HG03175 (cell line): Measurements from ENCODE around the gene BRD4.

Source experiments
- ATAC-seq: cut with Tn5 transposase; IDR thresholded peaks from one replicate; pipeline ENCODE4 v1.9.1; 2021; ENCODE audit warnings: mild to moderate bottlenecking, moderate library complexity; ENCODE audit not compliant: unreplicated experiment

The BRD4 gene

DNA sequence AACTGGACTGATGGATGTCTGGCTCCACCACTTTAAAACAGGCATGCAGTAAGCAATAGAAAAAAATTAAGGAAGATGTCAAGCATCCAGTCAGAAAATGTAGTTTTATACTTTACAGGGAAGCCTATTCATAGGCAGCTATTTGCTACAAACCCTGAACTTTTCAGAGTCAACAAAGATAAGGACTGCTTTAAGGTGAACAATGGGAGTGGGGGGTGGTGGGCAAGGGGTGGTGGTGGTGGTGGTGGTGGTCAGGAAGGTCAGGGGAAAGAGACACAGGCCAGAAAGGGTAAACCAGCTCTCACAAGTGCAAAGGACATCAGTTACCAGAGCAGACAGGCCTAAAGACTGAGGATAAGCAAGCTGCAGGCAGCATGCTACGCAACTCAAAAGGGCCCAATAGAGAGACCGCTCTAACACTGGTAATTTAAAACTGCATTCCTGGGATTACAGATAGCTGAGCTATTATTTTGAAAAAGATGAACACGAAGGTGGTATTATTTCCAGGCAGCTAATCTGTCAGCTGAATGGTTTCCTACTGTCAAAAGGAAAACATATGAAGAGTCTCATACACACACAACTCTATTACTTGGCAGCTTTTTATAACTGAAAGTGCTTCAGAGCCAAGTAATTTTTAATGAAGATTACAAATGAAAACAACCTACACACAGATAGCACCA, 14.8 kb downstream of the BRD4 start:
- ATAC-seq = no peak

- no peak for ATAC-seq
Observed at GRCh38 chr19:15316498-15316897, 15.8 kb downstream of the BRD4 start.

DNA sequence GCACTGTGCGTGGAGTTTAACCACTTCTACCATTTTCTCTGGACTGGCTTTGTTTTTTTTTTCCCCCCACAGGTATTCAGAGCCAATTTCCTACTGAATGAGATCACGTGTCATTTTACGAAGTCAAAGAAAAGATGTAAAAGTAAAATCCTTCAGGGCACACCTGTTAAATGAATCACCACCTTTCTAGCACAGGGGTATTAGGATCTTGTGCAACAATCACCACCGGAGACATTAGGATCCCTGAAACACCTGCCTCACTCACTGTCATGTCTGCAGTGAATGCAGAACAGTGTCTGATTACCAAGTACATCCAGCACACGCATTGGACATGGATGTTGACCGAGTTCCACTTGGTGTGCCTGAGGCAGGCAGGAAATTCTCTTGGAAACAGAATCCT, 17.2 kb downstream of the BRD4 start:
- ATAC-seq = no peak

DNA sequence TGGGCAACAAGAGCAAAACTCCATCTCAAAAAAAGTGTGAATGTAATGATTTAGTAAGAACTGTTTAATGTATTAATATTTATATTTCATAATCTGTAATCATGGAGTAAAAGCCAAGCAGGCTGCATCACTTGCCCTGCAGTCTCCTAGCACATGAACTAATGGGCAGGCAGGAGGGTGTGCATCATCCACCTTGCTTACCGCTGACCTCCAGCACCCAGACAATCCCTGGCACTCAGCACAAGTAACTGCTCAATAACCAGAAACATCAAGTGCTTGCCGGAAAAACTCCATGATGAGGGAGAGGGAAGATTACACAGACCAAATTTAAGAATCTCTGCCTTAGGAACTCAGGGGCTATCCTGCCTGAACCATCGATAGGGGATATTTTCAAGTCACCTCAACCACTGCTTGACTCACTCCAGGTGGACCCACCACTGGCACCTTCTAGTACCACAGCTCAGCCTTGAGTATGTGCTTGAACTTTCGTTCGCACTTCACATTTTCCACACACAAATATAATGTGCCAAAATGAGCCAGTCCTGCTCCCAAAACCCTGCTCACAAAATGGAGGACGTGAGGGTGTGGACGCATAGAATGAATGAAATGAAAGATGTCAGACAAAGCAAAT, 18.6 kb downstream of the BRD4 start:
- no peak for ATAC-seq

DNA sequence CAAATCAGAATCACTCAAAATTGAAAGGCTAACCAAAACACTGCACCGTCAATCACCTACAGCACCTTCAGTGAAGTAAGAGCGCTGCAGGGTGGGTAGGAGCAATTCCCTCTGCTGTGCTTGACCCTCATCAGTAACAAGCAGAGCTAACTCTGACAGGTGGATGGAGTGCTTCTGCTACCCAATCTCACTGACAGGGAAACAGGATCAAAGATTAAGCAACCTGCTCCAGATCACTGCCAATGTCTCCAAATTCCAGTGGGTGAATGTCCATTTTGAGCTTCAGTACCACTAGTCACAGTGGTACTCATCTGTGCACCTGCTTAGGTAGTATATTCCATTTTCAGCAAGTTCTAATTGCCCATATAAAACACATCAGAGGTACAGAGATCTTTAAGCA, 25.2 kb downstream of the BRD4 start:
- no peak for ATAC-seq

DNA sequence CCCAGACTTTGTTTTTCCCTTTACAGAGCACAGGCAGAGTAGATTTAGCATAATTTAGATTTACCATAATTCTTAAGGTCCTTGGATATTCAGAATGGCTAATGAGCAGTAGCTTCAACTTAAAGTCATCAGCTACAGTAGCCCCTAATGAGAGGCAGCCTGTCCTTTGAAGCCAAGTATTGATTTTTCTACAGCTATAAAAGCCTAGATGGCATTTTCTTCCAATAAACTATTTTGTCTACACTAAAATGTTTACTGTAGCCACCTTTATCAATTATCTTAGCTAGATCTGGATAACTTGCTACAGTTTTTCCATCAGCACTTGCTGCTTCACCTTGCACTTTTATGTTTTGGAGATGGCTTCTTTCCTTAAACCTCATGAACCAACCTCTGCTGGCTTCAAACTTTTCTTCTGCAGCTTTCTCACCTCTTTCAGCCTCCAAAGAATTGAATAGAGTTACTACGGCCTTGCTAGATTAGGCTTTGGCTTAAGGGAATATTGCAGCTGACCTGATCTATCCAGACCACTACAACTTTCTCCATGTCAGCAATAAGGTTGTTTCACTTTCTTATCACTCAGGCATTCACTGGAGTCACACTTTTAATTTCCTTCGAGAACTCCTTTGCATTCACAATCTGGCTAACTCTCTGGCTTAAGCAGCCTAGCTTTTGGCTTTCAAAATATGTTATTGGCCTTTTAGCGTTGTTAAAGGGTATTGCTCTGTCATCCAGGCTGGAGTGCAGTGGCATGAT, 26.6 kb downstream of the BRD4 start:
- no peak for ATAC-seq

GRCh38 chr19:15304140-15304705, 28.1 kb downstream of the BRD4 start:
- no peak for ATAC-seq

DNA sequence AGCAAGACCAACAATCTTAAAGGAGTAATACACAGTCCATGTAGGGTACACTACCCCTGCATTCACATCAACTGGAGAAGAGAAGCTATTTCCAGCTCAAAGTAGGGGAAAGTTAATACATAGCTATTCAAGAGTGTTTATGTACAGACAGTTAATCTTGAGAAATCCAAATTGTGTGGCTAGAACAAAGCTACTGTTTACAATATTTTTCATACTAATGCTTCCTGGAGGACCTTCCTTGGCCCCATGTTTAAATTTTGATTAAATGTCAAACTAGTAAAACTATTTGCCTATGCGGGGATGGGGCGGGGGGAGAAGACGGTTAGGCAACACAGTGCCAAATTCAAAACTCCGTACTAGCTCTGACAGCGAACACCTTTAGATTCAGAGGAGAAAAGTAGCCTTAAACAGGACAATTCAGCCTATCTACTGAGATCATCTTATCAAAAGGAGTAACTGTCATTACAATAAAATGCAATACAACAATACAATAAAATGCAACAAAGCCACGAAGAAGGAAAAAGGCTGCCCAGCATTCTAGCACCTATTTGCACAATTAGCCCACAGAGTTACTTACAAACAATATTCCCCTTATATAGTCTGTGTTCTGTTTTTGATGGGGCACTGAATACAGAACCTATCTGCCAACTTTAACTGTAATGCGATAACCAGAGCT, 29.1 kb downstream of the BRD4 start:
- ATAC-seq = no peak

DNA sequence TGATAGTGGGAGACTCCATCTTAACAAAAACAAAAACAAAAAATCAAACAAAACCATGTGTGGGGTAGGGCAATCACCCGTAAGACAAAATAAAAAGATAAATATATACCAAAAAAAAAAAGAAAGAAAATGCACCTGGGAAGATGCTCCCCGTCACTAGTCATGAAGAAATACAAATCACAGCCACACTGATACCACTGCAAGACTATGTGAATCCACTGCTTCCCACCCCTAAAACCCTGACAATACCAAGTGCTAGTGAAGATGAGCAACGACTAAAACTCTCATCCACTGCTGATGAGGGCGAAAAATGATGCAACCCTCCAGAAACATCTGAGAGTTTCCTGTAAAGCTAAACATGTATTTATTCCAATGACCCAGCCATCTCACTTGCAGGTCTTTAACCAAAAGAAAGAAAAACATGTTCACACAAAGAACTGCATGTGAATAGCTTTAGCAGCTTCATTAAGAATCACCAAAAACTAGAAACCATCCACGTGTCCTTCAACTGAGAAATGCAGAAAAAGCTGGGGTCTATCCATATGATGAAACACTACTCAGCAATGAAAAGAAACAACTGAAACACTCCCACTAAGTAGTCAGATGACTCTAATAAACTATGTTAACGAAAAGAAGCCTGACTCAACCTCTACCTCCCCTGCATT, 31.7 kb downstream of the BRD4 start:
- ATAC-seq = no peak

- ATAC-seq = no peak
Observed at GRCh38 chr19:15299568-15300409, 32.5 kb downstream of the BRD4 start.

DNA sequence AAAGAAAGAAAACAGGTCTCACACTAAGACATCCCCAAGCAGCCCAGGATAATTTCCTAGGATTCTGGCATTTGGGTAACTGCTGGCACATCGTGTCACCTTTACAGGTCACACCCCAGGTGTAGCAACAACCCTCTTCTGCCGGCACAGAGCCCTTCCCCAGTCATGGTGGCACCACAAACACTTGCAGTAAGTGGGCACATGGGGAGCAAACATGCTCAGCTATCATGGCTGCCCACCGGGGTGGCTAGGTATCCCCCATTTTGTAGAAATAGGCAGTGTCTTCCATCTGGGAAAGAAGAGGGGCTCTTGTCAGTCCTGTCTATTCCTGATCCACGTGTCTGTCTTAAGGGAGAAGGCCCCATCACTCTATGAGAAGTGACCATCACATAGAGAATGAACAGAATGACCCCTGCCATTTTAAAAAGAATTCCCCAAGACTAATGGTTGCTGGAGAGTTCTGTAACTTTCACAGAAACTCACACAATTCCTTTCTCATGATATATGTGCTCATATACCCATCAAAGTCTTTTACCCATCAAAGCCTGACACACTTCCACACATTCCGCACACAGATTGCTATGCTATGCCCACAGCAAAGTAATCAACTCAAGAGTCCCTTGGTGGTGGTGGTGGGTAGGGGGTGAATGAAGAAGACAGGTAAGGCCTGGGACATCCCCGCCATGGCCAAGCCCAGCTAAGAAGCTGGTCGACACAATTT, 33.3 kb downstream of the BRD4 start:
- ATAC-seq = no peak

DNA sequence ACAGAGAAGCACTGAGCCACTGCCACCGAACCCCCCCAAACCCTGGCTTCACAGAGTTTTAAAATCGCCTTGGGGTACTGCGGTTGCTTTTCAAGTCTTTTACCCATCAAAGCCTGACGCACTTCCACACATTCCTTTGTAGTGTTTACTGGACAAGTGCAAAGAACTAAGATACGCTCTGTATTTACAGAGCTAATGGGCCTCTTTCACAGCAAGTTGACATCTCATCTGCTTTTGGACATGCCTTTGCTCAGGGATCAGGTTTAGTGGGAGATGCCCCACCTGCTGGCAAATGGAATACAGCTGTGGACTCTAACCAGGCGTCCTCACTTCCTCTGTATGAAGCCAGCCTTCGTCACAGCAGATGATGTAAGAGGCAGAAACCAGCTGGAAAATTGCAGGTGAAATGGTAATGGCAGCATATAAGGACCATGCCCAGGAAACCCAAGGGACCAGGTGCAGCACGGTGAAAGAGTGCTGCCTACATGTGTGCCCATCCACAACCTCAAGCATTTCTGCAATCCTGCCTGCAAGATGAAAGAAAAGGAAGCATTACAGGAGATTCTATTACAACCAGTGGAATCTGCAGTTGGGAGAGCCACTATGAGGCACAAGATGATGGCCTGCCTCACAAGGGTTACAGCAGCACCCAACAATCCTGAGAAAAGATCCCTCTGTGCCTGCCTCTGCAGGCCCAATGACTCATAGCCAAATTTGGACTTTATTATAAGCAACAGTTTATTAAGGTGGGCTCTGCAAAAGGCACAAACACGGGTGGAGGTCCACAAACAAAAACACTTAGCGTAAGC, 34.7 kb downstream of the BRD4 start:
- ATAC-seq = no peak

- ATAC-seq = no peak
Observed at GRCh38 chr19:15296841-15297415, 35.4 kb downstream of the BRD4 start.

DNA sequence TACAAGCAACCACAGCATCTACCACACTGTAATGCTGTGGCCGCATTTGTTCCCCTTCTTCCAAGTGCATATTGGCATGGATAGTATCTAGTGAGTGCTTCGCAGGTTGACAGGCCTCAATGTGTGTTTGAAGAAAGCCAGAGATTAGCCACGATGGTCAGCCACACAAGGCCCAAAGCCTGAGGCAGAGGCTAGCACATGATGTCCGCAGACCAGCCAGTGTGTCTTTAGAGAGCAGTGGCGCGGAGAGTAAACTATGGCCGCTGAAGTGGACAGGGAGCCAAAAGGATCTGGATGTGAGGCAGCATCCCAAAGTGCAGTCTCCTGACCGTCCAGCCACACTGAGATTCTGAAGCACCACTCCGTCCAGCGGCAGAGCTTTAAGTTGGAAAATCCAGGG, 36.0 kb downstream of the BRD4 start:
- ATAC-seq = no peak

DNA sequence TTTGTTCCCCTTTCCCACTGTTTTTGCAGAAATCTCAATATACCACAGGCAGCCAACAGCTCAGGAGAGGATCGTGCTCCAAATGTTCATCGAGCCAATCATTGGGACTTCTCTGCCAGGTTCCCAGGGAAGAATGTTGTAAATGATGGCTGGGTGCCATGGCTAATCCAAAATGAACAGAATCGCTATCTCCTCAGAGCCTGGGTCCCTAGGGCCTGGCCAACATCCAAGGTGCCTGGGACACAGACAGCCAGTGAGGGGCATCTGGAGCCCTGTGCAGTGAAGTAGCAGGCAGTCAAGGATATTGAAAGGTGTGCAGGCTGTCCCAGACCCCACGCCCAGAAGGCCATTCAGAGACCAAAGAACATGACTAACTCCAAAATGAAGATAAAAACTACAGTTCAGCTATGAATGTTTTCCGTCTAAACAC, 37.8 kb downstream of the BRD4 start:
- no peak for ATAC-seq

DNA sequence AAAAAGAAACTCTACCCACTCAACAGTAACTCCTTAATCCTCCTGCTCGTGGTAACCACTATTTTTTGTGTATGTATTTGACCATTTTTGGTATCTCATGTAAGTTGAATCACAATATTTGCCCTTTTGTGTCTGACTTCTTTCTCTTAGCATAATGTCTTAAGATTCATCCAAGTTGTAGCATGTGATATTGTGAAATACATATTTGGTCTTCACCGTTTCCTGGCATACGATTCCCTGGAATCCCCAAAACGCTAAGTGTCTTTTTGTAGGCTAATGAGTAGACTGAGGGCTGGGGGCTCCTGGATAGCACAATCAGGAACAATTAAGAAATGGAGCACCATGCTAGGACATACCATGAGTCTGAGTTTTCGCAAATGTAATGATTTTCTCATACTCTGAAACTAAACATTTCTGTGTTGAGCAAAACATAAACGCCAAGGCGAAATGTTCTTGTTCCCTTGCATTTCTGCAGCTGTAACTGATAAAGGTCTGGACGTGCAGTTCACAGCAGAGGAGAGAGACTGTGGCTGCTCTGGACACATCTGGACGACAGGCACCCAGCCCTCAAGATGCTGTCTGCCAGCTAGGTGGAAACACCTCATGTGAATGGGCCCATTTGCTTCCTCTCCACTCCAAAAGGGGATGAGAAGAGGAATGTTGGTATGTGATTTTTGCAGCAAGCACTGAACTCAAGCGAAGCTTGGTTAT, 38.4 kb downstream of the BRD4 start:
- no peak for ATAC-seq

- ATAC-seq = no peak
Observed at GRCh38 chr19:15292847-15293582, 39.3 kb downstream of the BRD4 start.
